ENCODE results near the gene PA2G4. TPM values are rescaled to one million over a fixed set of nuclear protein-coding genes. Genes with fewer than 3 reads are reported as not detected.

Gene PA2G4
- total RNA-seq, 1 experiment from 2014 or later, result 175 TPM

GRCh38 chr12:56145217-56145616 is 40.9 kb downstream of the PA2G4 start:
- in situ Hi-C loops (cut with HindIII; ENCODE audit: low pct_unique_long_range_greater_than_20kb, low sequenced_read_pairs), result no loop called here
- CTCF ChIA-PET, result no interaction called here
- peaks cover 12% of the 10 kb centered on the region for H3K36me3 ChIP-seq (ENCODE audit: control insufficient read depth, insufficient read depth, low read length)

More at GRCh38 chr12:56145217-56145616, 40.9 kb downstream of the PA2G4 start:
- Histone ChIP-seq H3K27me3 (ENCODE audit: control insufficient read depth, insufficient read depth, low read length) (no peaks in the 10 kb centered on the region), H3K27ac (ENCODE audit: low read length) (no peak overlapping the region), H3K4me1 (ENCODE audit: control insufficient read depth, insufficient read depth, low read length) (peaks cover 4% of the 10 kb centered on the region; the same call in 1 of the 2 replicates), H3K4me3 (ENCODE audit: low read depth in 2 of 2, low read length in 2 of 2) (no peak overlapping the region), H3K9me3 (ENCODE audit: control insufficient read depth, insufficient read depth, low read depth, low read length) (no peaks in the 10 kb centered on the region)
- POLR2A ChIA-PET, result no interaction called here
- intact Hi-C loops (cut with micrococcal nuclease; ENCODE audit: unreplicated experiment), result no loop called here
- DNase-seq (ENCODE audit: low read depth, low spot score), result no peak
- TF ChIP-seq POLR2AphosphoS5 (IDR thresholded peaks at IDR 0.05; ENCODE audit: low read depth, low read length), result no peak
- TF ChIP-seq TCF7L2 (IDR thresholded peaks at IDR 0.05; ENCODE audit: low read depth, low read length), result no peak
- TF ChIP-seq REST (IDR thresholded peaks at IDR 0.05; ENCODE audit: insufficient read depth in 1 of 2, low read depth in 2 of 2, low read length in 1 of 2), result no peak
- no peak for TF ChIP-seq CTCF (IDR thresholded peaks at IDR 0.05)
- no peak for TF ChIP-seq SIN3A (IDR thresholded peaks at IDR 0.05; ENCODE audit: borderline replicate concordance, insufficient read depth, low read depth, low read length)
- ATAC-seq, result no peak
- no TSS peak for BruUV-seq (replicated peaks)
